Ishikawa (cell line): ENCODE measurements around the gene DCLRE1C.

Source experiments
- CEBPB ChIP-seq: IDR thresholded peaks from 2 replicates; pipeline ENCODE4 v1.6.1; 2012
- CREB1 ChIP-seq: IDR thresholded peaks from 2 replicates; pipeline ENCODE4 v1.6.1; 2012; ENCODE audit warnings: low read depth
- EGR1 ChIP-seq: IDR thresholded peaks from 2 replicates; pipeline ENCODE4 v1.6.1; 2012
- EP300 ChIP-seq: IDR thresholded peaks from 2 replicates; pipeline ENCODE4 v1.6.1; 2012; ENCODE audit warnings: borderline replicate concordance
- FOXM1 ChIP-seq: IDR thresholded peaks from 2 replicates; pipeline ENCODE4 v1.6.1; 2012; ENCODE audit warnings: low read depth, borderline replicate concordance
- NFIC ChIP-seq: IDR thresholded peaks from 2 replicates; pipeline ENCODE4 v1.6.1; 2012
- RAD21 ChIP-seq: IDR thresholded peaks from 2 replicates; pipeline ENCODE4 v1.6.1; 2012; ENCODE audit warnings: low read depth
- TAF1 ChIP-seq: IDR thresholded peaks from 2 replicates; pipeline ENCODE4 v1.6.1; 2012; ENCODE audit warnings: low read depth, mild to moderate bottlenecking
- TCF12 ChIP-seq: IDR thresholded peaks from 2 replicates; pipeline ENCODE4 v1.6.1; 2012; ENCODE audit warnings: low read depth
- TEAD4 ChIP-seq: IDR thresholded peaks from 2 replicates; pipeline ENCODE4 v1.6.1; 2012
- ZBTB7A ChIP-seq: IDR thresholded peaks from 2 replicates; pipeline ENCODE4 v1.6.1; 2012; ENCODE audit warnings: low read depth
- TF ChIP-seq, protein P1 (sequence below): IDR thresholded peaks from 2 replicates; pipeline ENCODE4 v1.6.1; 2012
- TF ChIP-seq, protein P2 (sequence below): IDR thresholded peaks from 2 replicates; pipeline ENCODE4 v1.6.1; 2012
- TF ChIP-seq, protein P3 (sequence below): IDR thresholded peaks from 2 replicates; pipeline ENCODE4 v1.6.1; 2012; ENCODE audit warnings: low read depth, mild to moderate bottlenecking

Gene DCLRE1C

DNA sequence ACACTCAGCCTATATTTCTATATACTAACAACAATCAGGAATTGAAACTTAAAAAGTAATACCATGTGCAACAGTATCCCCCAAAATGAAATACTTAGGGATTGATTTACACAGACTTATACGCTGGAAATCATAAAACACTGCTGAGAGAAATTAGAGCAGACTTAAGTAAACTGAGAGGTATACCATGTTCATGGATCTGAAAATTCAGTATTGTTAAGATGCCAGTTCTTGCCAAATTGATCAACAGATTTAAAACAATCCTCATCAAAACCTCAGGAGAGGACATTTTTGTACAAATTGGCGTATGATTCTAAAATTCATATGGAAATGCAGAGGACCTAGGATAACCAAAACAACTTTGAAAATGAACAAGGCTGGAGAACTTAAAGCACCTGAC, 37.3 kb downstream of the DCLRE1C start:
- TF ChIP-seq NFIC, result no peak
- TF ChIP-seq TEAD4, result no peak
- TF ChIP-seq TAF1, result no peak
- TF ChIP-seq, protein P1, sequence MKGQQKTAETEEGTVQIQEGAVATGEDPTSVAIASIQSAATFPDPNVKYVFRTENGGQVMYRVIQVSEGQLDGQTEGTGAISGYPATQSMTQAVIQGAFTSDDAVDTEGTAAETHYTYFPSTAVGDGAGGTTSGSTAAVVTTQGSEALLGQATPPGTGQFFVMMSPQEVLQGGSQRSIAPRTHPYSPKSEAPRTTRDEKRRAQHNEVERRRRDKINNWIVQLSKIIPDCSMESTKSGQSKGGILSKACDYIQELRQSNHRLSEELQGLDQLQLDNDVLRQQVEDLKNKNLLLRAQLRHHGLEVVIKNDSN, result no peak
- TF ChIP-seq, protein P2, sequence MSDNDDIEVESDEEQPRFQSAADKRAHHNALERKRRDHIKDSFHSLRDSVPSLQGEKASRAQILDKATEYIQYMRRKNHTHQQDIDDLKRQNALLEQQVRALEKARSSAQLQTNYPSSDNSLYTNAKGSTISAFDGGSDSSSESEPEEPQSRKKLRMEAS, result no peak
- TF ChIP-seq TCF12, result no peak
- no peak for TF ChIP-seq EGR1
- no peak for TF ChIP-seq CEBPB

DNA sequence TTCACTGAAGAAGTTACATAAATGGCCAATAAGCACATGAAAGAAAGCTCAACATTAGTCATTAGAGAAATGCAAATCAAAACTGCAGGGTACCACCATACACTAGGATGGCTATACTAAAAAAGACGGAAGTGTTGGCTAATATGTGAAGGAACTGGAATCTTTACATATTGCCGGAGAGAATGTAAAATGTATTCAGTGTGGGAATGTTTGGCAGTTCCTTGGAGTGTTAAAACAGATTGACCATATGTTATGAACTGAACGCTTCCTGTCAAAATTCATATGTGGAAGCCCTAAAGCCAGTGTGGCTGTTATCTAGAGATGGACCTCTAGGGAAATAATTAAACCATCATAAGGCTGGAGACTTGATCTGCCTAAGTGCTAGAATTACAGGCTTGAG, 42.1 kb downstream of the DCLRE1C start:
- no peak for TF ChIP-seq TAF1
- TF ChIP-seq, protein P1, result no peak
- TF ChIP-seq EGR1, result no peak
- TF ChIP-seq TEAD4, result no peak
- TF ChIP-seq RAD21, result no peak
- TF ChIP-seq, protein P3, sequence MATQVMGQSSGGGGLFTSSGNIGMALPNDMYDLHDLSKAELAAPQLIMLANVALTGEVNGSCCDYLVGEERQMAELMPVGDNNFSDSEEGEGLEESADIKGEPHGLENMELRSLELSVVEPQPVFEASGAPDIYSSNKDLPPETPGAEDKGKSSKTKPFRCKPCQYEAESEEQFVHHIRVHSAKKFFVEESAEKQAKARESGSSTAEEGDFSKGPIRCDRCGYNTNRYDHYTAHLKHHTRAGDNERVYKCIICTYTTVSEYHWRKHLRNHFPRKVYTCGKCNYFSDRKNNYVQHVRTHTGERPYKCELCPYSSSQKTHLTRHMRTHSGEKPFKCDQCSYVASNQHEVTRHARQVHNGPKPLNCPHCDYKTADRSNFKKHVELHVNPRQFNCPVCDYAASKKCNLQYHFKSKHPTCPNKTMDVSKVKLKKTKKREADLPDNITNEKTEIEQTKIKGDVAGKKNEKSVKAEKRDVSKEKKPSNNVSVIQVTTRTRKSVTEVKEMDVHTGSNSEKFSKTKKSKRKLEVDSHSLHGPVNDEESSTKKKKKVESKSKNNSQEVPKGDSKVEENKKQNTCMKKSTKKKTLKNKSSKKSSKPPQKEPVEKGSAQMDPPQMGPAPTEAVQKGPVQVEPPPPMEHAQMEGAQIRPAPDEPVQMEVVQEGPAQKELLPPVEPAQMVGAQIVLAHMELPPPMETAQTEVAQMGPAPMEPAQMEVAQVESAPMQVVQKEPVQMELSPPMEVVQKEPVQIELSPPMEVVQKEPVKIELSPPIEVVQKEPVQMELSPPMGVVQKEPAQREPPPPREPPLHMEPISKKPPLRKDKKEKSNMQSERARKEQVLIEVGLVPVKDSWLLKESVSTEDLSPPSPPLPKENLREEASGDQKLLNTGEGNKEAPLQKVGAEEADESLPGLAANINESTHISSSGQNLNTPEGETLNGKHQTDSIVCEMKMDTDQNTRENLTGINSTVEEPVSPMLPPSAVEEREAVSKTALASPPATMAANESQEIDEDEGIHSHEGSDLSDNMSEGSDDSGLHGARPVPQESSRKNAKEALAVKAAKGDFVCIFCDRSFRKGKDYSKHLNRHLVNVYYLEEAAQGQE, result no peak
- TF ChIP-seq ZBTB7A, result no peak

DNA sequence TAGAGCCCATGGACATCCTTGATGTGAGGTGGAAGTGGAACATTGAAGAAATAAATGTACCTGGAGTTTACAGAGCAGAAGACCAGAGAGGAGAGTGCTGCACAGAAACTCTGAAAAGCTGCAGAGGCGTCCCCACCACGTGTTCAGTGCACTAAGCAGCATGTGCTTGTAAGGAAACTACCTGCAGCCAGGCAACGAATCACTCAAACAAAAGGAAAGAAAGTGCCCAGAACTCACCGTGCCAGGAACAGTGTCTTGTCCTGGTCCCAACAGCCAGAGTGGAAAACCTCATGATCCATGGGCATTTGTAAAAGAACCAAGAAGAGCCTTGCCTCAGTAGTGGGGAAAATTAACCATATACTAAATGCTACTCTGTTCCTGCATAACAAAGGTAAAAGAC, 42.9 kb downstream of the DCLRE1C start:
- TF ChIP-seq CREB1, result no peak
- no peak for TF ChIP-seq NFIC
- TF ChIP-seq, protein P2, result no peak
- TF ChIP-seq CEBPB, result no peak
- TF ChIP-seq FOXM1, result no peak
- TF ChIP-seq TEAD4, result no peak
- TF ChIP-seq, protein P1, result no peak
- no peak for TF ChIP-seq TAF1

DNA sequence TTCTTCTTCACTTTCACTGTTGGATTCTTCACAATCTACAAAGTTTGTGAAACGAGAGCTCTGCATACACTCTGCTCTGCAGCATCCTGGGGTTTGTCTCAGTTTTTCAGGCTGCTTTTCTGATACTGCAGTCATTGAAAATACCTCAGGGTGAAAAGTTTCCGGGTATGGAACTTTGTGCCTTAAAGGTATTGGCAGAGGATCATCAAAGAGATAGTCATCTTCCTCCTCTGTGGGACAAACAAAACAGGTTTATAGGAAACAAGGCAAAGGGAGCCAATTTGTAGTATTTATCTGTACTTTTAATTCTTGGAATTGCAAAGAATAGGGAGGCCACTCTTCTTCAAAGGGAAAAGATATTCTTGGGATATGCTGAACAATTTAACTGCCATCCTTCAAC, 44.8 kb downstream of the DCLRE1C start:
- TF ChIP-seq EP300 (no peak), RAD21 (no peak), TCF12 (no peak)

DNA sequence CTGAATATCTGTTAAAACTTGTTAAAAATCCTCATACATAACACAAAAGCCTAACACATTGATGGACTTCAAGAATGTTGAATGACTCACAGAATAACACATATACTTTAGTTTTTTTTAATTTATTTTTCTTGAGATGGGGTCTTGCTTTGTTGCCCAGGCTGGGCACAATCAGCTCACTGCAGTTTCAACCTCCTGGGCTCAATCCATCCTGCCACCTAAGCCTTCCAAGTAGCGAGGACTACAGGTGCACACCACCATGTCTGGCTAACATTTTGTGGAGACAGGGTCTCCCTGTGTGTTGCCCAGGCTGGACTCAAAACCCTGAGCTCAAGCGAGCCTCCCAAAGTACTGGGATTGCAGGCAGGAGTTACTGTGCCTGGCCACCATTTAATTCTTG, 47.1 kb downstream of the DCLRE1C start:
- TF ChIP-seq CREB1, result no peak
- TF ChIP-seq FOXM1, result no peak
- TF ChIP-seq TCF12, result no peak
- TF ChIP-seq, protein P2, result no peak
- no peak for TF ChIP-seq TAF1
- no peak for TF ChIP-seq ZBTB7A
- no peak for TF ChIP-seq TEAD4
- TF ChIP-seq, protein P3, result no peak
- TF ChIP-seq NFIC, result no peak
- no peak for TF ChIP-seq EGR1
- TF ChIP-seq EP300, result no peak
- no peak for TF ChIP-seq RAD21
- no peak for TF ChIP-seq CEBPB

DNA sequence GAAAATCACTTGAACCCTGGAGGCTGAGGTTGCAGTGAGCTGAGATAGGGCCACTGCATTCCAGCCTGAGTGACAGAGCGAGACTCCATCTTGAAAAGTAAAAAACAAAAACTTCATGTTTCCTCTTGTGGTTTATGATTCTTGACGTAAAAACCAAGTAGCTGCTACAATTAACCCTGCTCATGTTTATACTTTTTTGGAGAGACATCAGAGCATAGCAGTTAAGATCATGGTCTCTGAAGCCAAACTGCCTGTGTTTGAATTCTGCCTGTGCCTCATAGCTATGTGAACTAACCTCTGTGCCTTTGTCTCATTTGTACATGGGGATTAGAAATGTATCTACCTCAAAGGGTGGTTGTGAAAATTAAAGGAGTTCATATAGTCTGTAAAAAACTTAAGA, 48.0 kb downstream of the DCLRE1C start:
- TF ChIP-seq, protein P2, result no peak
- TF ChIP-seq FOXM1 (no peak), TEAD4 (no peak), NFIC (no peak), TCF12 (no peak), EP300 (no peak), TAF1 (no peak)
